IPS DF 19.7 (cell line): Measurements from ENCODE around the gene DNAAF6.

Source experiments
- DNase-seq: peaks from one replicate; pipeline ENCODE4 v3.0.0-alpha.2; 2013; ENCODE audit warnings: low read depth, low spot score

Gene DNAAF6

GRCh38 chrX:107293056-107293455, 86.6 kb downstream of the DNAAF6 start:
- no peak for DNase-seq
